HG03280 (cell line): ENCODE data around the gene ITGA3.

Source experiments
- ATAC-seq: cut with Tn5 transposase; IDR thresholded peaks from one replicate; pipeline ENCODE4 v1.9.1; 2021; ENCODE audit warnings: mild to moderate bottlenecking, moderate library complexity; ENCODE audit not compliant: unreplicated experiment

The ITGA3 gene

DNA sequence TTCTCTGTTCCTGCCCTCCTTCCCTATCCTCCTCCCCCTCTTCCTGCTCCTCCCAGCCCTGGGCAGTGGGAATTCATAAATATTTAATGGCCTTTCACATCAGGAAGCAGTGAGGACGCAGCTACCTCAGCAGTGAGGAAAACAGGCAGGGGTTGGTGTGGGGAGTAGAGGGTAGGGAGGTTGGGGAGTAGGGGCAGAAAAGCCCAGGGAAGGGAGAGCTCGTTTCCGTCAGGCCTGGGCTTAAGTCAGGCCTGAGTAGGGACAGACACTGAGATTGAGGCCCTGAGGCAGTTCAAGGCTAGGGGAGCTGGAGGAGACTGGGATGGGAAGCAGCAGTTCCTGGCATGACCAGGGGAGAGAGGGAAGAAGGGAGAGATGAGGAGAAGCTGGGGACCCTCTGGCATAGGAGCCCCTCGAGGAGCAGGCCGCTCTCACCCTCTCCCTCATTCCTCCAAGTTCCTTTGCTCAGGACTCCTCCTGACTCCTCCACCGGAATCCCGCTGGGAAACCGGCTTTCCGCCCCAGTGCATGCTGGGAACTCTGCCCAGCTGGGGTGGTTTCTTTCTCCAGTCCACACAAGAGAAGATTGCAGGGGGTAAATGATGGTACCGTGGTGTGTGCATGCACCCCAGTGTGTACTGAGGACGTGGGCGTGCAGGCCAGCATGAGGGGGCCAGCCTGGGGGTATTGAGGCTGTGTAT lies 67.9 kb downstream of the ITGA3 start:
- no peak for ATAC-seq

GRCh38 chr17:50125420-50125997 lies 69.6 kb downstream of the ITGA3 start:
- ATAC-seq, result no peak

GRCh38 chr17:50127697-50128361 lies 71.9 kb downstream of the ITGA3 start:
- ATAC-seq, result no peak

DNA sequence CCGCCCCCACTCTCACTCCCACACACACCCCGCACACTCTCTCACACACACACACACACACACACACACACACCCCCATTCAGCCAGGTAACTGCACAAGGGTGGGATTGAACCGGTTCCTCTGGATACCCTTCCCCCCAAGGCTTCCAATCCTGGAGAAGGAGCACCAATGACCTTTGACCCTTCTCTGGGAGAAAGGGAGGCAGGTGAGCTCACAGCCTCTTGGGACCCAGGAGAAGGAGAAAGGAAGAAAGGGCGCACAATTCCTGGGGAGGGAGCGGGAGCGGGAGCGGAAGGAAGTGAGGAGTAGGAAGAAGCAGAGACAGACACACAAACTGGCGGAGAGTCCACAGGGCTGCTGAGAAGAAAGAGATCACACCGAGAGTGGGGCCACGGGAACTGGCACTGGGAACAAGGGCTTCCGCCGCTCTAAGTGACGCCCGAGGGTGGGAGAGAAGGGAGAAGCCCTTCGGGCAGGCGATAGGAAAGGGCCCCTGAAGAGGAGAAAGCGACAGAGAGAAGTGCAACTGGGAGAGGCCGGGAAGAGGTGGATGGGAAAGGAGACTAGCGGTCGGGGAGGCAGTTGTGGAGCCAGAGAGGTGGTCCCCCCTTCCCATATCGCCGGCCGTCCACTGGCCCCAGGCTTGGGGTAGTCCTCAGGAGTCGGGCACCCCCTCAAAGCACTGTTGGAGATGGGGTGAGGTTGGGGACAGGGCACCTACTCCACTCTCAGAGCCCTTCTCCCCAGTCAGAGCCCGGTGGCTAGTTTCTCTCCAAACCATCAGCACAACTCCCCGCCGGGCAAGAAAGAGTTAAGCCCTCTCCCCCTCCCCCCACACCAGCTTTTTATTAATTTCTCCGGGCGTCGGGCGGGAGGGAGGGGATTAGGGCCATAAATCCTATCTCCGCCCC lies 72.8 kb downstream of the ITGA3 start:
- no peak for ATAC-seq

DNA sequence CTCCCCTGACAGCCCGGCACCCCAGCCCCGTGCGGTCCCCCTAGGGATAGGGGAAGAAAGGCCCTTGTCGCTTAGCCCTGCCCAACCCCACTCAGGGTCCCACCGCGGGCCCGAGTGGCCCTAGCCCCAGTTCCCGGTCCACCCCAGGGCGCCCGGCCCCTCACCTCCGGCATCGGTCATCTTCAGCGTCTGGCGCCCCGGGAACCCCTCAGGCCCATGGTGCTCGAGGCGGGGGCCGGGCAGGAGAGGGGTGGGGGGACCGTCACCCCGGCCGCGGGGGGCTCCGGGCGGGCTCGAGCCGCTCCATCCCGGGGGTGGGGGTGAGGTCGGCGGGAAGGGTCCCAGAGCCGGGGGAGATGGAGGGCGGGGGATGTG lies 73.4 kb downstream of the ITGA3 start:
- ATAC-seq, result no peak

- ATAC-seq, result no peak
Measured at GRCh38 chr17:50129728-50130558, 74.0 kb downstream of the ITGA3 start, which contains the start of gene SAMD14. Gene SAMD14 (minus strand): TSS chr17:50130160. CDS start chr17:50124959, 5,201 bp downstream.

- no peak for ATAC-seq
Measured at GRCh38 chr17:50130559-50131305, 74.8 kb downstream of the ITGA3 start.

GRCh38 chr17:50132104-50132794 lies 76.3 kb downstream of the ITGA3 start:
- ATAC-seq, result no peak

GRCh38 chr17:50133028-50133768 lies 77.3 kb downstream of the ITGA3 start:
- no peak for ATAC-seq

DNA sequence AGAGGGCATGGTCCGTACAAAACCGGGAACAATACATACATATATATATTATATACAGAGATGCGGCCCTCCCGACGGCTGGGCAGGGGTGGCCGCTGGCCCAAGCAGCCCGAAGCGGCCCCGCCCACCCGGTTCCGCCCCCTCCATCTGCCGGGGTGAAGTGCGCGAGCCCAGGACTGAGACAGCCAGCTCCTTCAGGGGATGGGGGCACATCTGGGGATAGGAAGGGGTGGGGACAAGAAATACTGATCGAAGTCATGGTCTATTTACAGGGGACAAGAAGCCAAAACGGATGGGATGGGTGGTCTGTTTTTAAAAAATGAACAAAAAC lies 77.8 kb downstream of the ITGA3 start:
- ATAC-seq, result no peak

GRCh38 chr17:50134206-50135110 lies 78.5 kb downstream of the ITGA3 start:
- ATAC-seq, result no peak

DNA sequence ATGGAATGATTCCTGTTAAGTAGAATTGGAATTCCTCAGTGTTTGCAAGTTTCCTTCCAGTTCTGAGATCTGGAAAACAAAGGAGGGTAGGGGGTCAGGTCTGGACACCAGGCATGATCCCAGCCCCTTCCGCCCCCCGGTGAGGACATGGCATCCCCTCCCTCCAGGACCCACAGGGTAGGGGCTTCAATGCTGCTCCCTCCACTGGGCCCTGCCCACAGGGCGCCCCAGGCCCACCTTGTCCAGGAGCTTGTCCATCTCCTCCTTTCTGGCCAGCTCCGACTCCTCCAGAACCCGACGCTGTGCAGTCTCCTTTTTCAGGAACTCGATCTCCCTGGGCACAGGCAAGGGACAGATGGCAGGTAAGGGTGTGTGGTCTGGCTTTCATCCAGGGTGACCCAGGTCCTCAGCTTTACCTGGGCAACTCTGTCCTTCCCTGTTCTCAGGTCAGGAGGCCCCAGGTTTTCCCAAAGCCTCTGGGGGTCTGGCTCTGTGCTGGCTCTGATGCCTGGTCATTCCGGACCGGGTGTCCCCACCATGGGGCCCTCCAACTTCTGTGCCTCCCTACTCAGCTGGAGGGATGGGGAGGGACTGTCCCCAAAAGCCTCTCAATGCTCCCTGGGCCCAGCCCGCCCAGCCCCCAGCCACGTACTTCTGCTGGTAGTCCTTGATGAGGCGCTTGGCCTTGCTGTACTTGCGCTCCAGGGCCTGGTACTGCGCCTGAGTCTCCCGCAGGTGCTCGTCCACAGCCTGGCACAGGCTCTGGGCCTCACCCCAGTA lies 79.6 kb downstream of the ITGA3 start:
- no peak for ATAC-seq

DNA sequence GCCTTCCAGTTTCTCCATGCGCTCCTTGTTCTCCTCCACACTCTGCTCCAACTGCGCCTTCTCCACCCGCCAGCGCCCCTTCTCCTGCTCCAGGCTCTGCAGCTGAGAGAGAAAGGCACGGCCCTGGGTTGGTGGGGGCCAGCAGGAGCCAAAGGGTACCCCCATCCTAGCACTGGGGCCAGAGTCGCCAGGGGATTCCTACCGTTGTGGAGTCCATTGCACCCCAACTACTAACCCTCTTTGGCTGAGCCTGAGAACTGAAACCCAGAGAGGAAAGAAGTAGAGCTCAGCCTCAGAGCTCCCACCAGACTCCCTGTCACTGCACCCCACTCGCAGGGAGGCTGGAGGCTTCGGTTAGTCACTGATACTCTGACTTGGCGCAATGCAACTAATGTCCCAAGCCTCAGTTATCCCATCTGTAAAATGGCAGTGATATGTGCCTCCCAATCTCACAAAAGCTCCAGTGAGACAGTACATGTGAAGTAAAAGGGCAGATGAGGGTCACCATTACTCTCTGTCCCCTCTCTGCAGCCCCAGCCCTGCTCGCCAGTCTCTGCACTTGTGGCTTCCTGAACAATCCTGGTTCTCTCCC lies 80.3 kb downstream of the ITGA3 start:
- ATAC-seq, result no peak

DNA sequence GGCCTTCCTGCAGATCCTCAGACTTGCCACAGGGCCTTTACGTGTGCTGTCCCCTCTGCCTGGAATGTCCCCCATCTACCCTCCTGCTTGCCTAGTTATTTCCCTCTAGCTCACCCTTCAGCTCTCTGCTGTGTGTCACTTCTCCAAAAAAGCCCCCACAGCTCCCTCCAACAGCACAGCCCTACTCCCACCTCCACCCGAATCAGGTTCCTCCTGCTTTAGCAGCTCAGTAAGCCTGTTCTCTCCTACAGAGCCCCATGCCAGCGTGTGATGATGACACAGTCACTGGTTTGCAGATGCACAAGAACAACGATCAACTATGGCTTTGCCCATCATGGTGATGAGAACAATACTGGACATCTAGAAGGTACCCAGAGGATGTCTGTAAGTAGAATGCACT lies 81.1 kb downstream of the ITGA3 start:
- ATAC-seq, result no peak

GRCh38 chr17:50139185-50139783 lies 83.4 kb downstream of the ITGA3 start:
- ATAC-seq, result no peak
